Panc1 (cell line): ENCODE results near the gene ITGB1. TPM values are rescaled to one million over a fixed set of nuclear protein-coding genes. Genes with fewer than 3 reads are reported as not detected.

Experiments used
- ATAC-seq: fragments of 200-7000 bp; cut with Tn5 transposase; 2 replicates; pipeline ENCODE4 v1.9.1; 2020; ENCODE audit warnings: mild to moderate bottlenecking, moderate library complexity
- Bru-seq: library from RNA; stranded (reverse); fragments of 400-500 nt; gene quantifications from one replicate; lab custom pipeline; 2021; lab: Mats Ljungman, UMichigan
- BruChase-seq, 2 experiments: library from RNA; stranded (reverse); fragments of 400-500 nt; gene quantifications; one replicate each; lab custom pipeline; 2021; lab: Mats Ljungman, UMichigan
- BruUV-seq: library from RNA; stranded (reverse); fragments of 400-500 nt; replicated peaks from 2 replicates; lab custom pipeline; 2021; lab: Mats Ljungman, UMichigan
- CTCF ChIA-PET: fragments of 300-600 bp; sonication (Branson Sonifier 250); formaldehyde crosslinking; loops from one replicate; lab custom pipeline; 2022; ENCODE audit warnings: antibody characterized with exemption; lab: Charles Lee
- POLR2A ChIA-PET: fragments of 300-600 bp; sonication (Branson Sonifier 250); formaldehyde crosslinking; loops from one replicate; lab custom pipeline; 2022; ENCODE audit warnings: antibody characterized with exemption; lab: Charles Lee
- DNase-seq: peaks from one replicate; pipeline ENCODE4 v3.0.0-alpha.2; 2010; ENCODE audit warnings: low read depth, low spot score
- H3K27ac ChIP-seq: 2 replicates; pipeline ENCODE4 v1.5.1; 2011; ENCODE audit warnings: mild to moderate bottlenecking, low read length, inconsistent platforms
- H3K27me3 ChIP-seq: fragments of 200-500 bp; sonication (Bioruptor generic); 2 replicates; pipeline ENCODE4 v1.6.0; 2014; ENCODE audit warnings: low read length, inconsistent platforms; ENCODE audit not compliant: control insufficient read depth, insufficient read depth
- H3K36me3 ChIP-seq: fragments of 200-500 bp; sonication (Bioruptor generic); 2 replicates; pipeline ENCODE4 v1.5.1; 2014; ENCODE audit warnings: inconsistent platforms, mild to moderate bottlenecking, low read length, moderate library complexity; ENCODE audit not compliant: control insufficient read depth, insufficient read depth
- H3K4me1 ChIP-seq: 2 replicates; pipeline ENCODE4 v1.5.1; 2011; ENCODE audit warnings: inconsistent platforms, mild to moderate bottlenecking, low read length, moderate library complexity; ENCODE audit not compliant: control insufficient read depth, insufficient read depth
- H3K4me3 ChIP-seq, 2 experiments: 2 replicates each; pipeline ENCODE4 v1.5.1; 2011 to 2012; ENCODE audit warnings: low read depth in 2 of 2, low read length in 2 of 2, mild to moderate bottlenecking in 2 of 2, inconsistent platforms in 1 of 2, moderate library complexity in 1 of 2
- H3K9me3 ChIP-seq: fragments of 200-500 bp; sonication (Bioruptor generic); 2 replicates; pipeline ENCODE4 v1.5.1; 2014; ENCODE audit warnings: low read depth, mild to moderate bottlenecking, inconsistent platforms, low read length, moderate library complexity; ENCODE audit not compliant: control insufficient read depth, insufficient read depth
- CTCF ChIP-seq: fragments of 450-650 bp; IDR thresholded peaks from 2 replicates; pipeline ENCODE4 v1.5.1; 2017; ENCODE audit warnings: mild to moderate bottlenecking
- POLR2AphosphoS5 ChIP-seq: IDR thresholded peaks from 2 replicates; pipeline ENCODE4 v1.6.1; 2012; ENCODE audit warnings: mild to moderate bottlenecking, low read depth, low read length, moderate library complexity
- REST ChIP-seq, 2 experiments: IDR thresholded peaks; 2 replicates each; pipeline ENCODE4 v1.6.1; 2011 to 2012; ENCODE audit warnings: low read depth in 2 of 2, control low read depth in 1 of 2, low read length in 1 of 2, mild to moderate bottlenecking in 1 of 2, moderate library complexity in 1 of 2; ENCODE audit not compliant: insufficient read depth in 1 of 2
- SIN3A ChIP-seq: IDR thresholded peaks from 2 replicates; pipeline ENCODE4 v1.6.1; 2012; ENCODE audit warnings: low read depth, mild to moderate bottlenecking, low read length, moderate library complexity, borderline replicate concordance; ENCODE audit not compliant: insufficient read depth
- TCF7L2 ChIP-seq: IDR thresholded peaks from 2 replicates; pipeline ENCODE4 v1.6.1; 2011; ENCODE audit warnings: mild to moderate bottlenecking, low read depth, low read length, inconsistent platforms
- in situ Hi-C: cut with HindIII; loops from 2 replicates; pipeline ENCODE4 v1.10.0; 2016; ENCODE audit warnings: low sequenced_read_pairs, low pct_unique_long_range_greater_than_20kb
- intact Hi-C: fragments of 100-400 bp; cut with micrococcal nuclease; formaldehyde crosslinking; loops from one replicate; pipeline ENCODE4 v1.10.0; 2022; ENCODE audit not compliant: unreplicated experiment
- long read RNA-seq: library from polyadenylated mRNA; unstranded; transcript quantifications from one replicate; pipeline ENCODE4 v2.0.0, GENCODE V29; 2021; ENCODE audit not compliant: unreplicated experiment
- polyA plus RNA-seq: library from polyadenylated mRNA; unstranded; fragments of >200 nt; gene quantifications from one replicate; pipeline ENCODE4 v1.2.1, GENCODE V29; 2012; ENCODE audit warnings: missing spikeins; ENCODE audit not compliant: insufficient read length
- total RNA-seq: library from RNA; stranded (reverse); gene quantifications from one replicate; pipeline ENCODE4 v1.2.1, GENCODE V29; 2021; ENCODE audit not compliant: unreplicated experiment

The ITGB1 gene
- total RNA-seq, result 803 TPM
- polyA plus RNA-seq, result 484 TPM
- Bru-seq, nascent RNA, result percentile 99 among the genes with signal in this experiment
- percentile 99 among the genes with signal in this experiment for BruChase-seq, experiment 1, labeled RNA remaining after a 2-hour chase
- percentile 99 among the genes with signal in this experiment for BruChase-seq, experiment 2, labeled RNA remaining after a 6-hour chase
- long read RNA-seq, transcript ITGB1-202 (16 exons, 3,784 nt), result minor isoform, 46 of 1,248 reads
- long read RNA-seq, transcript ITGB1-201 (16 exons, 3,640 nt), result major isoform, 849 of 1,248 reads
- long read RNA-seq, partial matches to known transcripts, result 210 of 1,248 reads
- long read RNA-seq, other reads (novel, unspliced or antisense), result 139 of 1,248 reads

GRCh38 chr10:32958085-32959005 is at the start of gene ITGB1:
ITGB1 (minus strand) TSS chr10:32958230; CDS start chr10:32935558, 22,672 bp downstream.
- no peak for DNase-seq
- in situ Hi-C loops, result no loop called here
- H3K4me1 ChIP-seq, result peaks cover 34% of the 10 kb centered on the region

More at GRCh38 chr10:32958085-32959005, at the start of gene ITGB1:
- no TSS peak for BruUV-seq
- peaks cover 4% of the 10 kb centered on the region for H3K36me3 ChIP-seq
- ChIA-PET CTCF (interaction anchor here (1.6 kb wide), 1 partner anchor 51 kb away, joined by 4 read pairs; no protein-coding TSS in a partner anchor), POLR2A (interaction anchor here (0.7 to 1.9 kb wide), 3 partner anchors 22 to 329 kb away, joined by 3 to 12 read pairs (median 4); no protein-coding TSS in a partner anchor)
- H3K27me3 ChIP-seq, result no peaks in the 10 kb centered on the region
- TF ChIP-seq POLR2AphosphoS5 (peak; percentile 64), REST (IDR thresholded peaks at IDR 0.05; ENCODE audit: insufficient read depth in 1 of 2, low read depth in 2 of 2, low read length in 1 of 2) (0 out of 4 replicates have a peak, but pooled peaks of 1 of the 2 experiments have one; percentile 26), SIN3A (peak; percentile 43; the same call in 1 of the 2 replicates), TCF7L2 (peak; percentile 93), CTCF (no peak)
- peak within 1 kb of the TSS; percentile 77 to 89 for H3K4me3 ChIP-seq
- intact Hi-C loops, result no loop called here
- H3K9me3 ChIP-seq, result no peaks in the 10 kb centered on the region
- peak; percentile 79 for ATAC-seq
- H3K27ac ChIP-seq, result peak within 1 kb of the TSS; percentile 100
